Stimulated activated CD8-positive, alpha-beta memory T cell treated with anti-CD3 and anti-CD28 coated beads, Interleukin-4, amount 100 ng/mL, for 24 hours (primary cell): ENCODE results near the gene GMPPB.
"Not testable (repeated sequence)": the region's sequence is repeated elsewhere in the genome, so short reads cannot be mapped to it uniquely, and the experiment has no call there.

ENCODE experiments used
- DNase-seq: peaks from one replicate; pipeline ENCODE4 v3.0.0-alpha.2; 2020; ENCODE audit warnings: low read depth

The GMPPB gene

GRCh38 chr3:49689908-49690624, 33.7 kb downstream of the GMPPB start:
- DNase-seq, result not testable (repeated sequence)

- peak; percentile 89 for DNase-seq
Measured at GRCh38 chr3:49689046-49689907, 34.5 kb downstream of the GMPPB start, which contains the start of the genes MST1 and RNF123. Gene MST1, minus strand, starts transcription at chr3:49689474. Its CDS starts 783 bp downstream, at chr3:49688691. Gene RNF123, plus strand, starts transcription at chr3:49689557. Its CDS starts 1,609 bp downstream, at chr3:49691166.

DNA sequence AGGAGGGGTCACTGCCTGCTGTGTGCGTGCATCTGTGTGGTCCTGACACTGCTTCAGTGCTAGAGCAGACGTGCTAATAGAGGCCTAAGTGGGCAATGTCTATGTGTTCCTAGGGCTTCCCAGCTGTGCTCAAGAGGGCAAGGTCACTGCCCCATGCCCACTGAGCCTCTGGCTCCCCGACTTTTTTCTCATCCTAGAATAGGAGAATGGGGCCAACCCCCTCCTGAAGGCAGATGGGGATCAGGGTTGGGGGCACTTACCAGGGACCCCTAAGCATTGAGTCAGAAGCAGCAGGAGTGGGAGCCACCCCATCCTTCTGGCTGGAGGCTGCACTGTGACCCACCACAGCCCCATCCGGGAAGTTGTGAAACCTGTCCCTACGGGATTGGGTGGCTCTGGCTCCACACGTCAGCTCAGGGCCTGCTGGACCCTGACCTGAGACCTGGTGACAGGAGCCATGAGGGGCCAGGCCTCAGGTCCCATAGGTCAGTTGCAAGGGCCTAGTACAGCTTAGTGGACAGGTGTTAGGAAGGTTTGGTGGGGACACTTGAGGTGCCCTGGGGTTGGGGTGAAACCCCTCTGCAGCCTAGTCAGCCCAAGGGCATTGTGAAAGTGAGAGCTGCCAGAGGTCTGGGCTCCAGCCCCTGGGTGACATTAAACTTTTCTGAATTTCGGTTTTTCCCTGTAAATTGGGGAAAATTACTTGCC, 35.3 kb downstream of the GMPPB start:
- DNase-seq, result not testable (repeated sequence)

DNA sequence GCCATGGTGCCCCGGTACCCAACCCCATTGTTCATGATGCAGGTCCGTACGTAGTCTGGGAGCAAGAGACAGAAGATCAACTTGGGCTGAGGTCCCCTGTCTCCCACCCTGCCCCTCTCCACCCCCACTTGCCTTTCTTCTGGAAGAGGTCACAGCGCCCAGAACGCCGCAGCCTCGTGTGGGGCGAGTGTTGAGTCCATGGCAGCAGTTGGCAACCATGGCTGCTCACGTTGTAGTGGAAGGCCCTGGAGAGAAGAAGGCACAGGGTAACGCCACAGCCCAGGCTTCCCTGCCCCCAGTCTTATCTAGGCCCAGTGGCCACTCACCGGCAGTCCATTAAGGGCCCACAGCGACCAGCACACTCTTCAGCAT, 36.3 kb downstream of the GMPPB start:
- DNase-seq, result not testable (repeated sequence)

DNA sequence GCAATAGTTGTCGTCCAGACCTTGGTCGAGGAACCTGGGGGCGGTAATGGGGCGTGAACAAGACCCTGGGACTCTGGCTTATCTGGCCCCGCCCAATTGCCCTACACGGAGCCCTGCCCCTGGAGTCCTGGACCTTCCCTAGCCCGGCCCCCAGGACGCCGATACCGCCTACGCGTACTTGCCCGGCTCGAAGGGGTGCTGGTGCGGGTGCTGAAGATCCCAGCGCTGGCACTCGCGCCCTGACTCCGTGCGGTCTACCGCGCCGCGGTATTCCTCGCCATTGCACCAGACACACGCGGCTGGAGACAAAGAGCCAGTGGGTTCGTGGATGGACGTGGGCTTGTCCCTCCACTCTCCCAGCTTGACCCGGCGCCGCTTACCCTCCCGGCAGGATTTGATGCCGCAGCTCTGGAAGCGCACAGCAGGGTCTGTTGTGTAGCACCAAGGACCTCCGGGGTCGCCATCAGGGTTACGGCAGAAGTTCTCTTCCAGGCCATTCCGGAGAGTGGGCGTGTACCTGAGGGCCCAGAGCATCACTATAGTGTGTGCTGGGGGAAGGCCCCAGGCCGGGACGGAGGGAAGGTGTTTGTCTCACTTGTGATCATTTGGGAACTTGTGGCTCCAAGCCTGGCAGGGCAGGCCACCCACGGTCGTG, 36.9 kb downstream of the GMPPB start:
- DNase-seq, result peak; percentile 42

DNA sequence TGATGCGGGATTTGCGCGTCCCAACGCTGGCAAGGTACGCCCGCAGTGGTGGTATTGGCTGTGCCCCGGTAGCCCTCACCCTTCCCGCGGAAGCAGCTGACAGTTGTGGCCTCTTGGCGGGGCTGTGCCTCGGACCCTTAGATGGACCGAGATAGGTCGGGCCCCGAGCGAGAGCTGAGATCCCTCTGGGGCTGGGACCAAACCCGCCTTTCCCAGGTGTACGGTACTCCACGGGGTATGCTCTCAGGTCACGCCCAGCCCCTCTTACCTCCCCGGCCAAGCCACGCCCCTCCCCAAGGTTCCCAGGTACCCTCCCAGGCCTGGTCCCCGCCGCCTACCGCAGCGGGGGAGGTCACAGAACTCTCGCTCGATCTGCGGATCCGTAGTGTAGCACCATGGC, 37.4 kb downstream of the GMPPB start:
- not testable (repeated sequence) for DNase-seq

GRCh38 chr3:49685846-49686245, 37.9 kb downstream of the GMPPB start:
- not testable (repeated sequence) for DNase-seq

- DNase-seq, result not testable (repeated sequence)
Measured at GRCh38 chr3:49685103-49685502, 38.6 kb downstream of the GMPPB start.

DNA sequence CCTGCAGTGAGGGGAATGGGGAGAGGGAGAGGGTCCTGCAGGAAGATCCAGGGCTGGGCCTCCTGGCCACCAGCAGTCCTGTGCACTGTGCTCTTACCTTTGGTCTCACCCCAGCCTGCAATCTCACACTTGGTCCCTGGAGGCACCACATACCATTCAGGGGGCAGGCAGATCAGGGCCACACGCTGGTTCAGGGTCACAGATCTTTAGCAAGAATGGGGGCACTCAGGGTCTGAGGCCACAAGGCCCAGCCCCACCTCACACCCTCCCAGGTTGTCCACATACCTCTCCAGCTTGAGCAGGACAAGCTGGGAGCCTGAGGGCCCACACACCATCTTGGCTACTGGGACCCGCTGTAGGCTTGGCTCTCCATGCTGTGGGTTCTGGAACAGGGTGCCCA, 39.3 kb downstream of the GMPPB start:
- DNase-seq, result not testable (repeated sequence)

- DNase-seq, result no peak
Measured at GRCh38 chr3:49683162-49683561, 40.6 kb downstream of the GMPPB start.

- no peak for DNase-seq
Measured at GRCh38 chr3:49681543-49681942, 42.2 kb downstream of the GMPPB start.

GRCh38 chr3:49681232-49681522, 42.6 kb downstream of the GMPPB start:
- no peak for DNase-seq

- DNase-seq, result no peak
Measured at GRCh38 chr3:49680493-49681231, 43.1 kb downstream of the GMPPB start.

DNA sequence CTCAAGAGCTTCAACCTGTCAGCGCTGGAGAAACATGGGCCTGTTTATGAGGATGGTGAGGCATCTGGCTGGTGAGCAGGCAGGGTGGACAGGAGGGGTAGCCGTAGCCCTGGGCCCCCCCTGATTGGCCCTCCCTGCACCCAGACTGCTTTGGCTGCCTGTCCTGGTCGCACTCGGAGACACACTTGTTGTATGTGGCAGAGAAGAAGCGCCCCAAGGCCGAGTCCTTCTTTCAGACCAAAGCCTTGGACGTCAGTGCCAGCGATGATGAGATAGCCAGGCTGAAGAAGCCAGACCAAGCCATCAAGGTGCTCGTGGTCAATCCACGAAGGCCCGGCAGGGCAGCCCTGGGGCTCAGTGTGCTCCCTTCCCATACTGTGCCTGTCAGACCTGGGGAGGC, 47.8 kb downstream of the GMPPB start:
- no peak for DNase-seq

DNA sequence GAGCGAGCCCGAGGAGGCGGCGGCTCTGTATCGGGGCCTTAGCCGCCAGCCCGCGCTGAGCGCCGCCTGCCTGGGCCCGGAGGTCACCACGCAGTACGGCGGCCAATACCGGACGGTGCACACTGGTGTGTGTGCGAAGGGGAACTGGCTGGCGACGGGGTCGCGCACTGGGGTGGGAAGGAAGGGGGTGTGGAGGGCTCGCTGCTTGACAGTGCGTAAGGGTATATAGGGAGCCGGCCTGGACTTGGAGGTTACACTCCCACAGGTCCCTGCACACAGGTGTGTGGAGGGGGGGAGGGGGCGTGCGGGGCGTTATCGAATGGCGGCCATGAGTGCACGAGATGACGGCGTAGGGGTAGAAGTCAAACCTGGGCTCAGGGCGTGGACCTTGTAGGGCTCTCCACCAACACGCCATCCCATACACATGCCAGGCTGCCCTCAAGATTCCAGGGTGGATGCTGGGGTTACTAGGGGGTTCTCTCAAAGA, 49.2 kb downstream of the GMPPB start:
- DNase-seq, result peak; percentile 11

DNA sequence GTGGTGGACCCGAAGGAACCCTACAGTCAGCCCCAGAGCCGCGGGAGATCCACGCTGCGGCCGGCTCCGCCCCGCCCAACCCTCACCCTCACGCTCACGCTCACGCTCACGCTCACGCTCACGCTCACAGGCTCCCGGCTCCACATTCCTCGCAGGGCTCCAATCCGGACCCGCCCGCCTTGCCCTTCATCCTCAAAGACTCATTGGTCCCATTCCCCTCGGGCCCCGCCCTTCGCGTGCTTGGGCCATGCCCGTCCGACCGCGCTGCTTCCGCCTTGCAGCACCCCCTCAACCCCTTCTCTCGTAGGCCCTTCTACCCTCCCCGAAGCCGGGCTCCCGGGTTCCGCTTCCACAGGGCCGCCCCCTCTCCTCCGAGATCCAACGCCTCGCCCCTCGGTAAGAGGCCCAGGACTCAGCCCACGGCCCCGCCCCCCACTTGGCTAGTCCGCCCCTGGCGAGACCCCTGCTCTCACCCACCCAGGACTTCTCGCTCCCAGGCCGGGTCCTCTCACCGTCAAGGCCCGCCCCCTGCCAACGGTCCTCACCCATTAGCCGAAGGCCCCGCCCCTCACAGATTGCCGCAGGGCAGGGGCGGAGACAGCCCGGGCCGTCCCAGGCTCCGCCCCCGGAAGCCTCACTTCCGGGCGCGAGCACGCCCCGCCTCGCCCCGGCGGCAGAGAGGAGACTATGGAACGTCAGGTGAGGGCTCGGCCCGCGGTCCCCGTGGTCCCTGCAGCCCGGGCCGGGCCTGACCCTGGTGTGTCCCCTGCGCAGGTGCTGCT, 49.8 kb downstream of the GMPPB start, which contains the start of gene APEH:
APEH (plus strand) TSS at position 637 of the 782 bp plus-strand sequence; CDS start at position 688, 51 bp downstream.
- DNase-seq, result peak; percentile 98

DNA sequence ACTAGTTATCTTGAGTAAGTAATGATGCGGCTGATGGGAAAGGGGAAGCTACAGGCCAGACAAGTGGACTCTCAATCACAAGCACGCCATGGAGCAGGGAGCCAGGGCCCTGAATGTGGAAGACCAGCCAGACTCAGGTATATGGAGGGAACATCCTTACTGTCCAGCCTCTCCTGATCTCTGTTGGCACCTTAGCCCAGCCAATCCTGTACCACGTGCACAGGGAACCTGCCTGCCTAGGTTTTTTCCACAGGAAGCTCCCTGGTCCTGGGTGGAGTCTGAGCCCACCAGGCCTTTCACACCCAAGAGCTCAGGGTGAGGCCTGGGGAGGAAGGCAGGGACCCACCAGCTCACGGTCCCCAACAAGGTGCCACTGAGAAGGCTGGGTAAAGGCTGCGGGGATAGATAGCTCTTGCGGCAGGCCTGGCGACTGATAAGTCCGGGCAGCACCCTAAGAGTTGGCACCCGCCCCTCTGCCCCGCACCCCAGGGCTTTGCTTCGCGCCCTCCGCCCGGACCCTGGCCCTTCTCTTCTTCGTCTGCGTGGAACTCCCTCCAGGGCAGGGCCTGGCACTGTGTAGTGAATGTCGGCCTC, 50.5 kb downstream of the GMPPB start:
- DNase-seq, result no peak

GRCh38 chr3:49671291-49672288, 52.2 kb downstream of the GMPPB start:
- DNase-seq, result peak; percentile 63

GRCh38 chr3:49670940-49671290, 52.8 kb downstream of the GMPPB start:
- DNase-seq, result no peak
